ENCODE data around the gene PORCN.

The PORCN gene

GRCh38 chrX:48508400-48509244 lies at the start of gene PORCN:
TSS of gene PORCN (plus strand) at chrX:48508992. CDS start at chrX:48509821, 829 bp downstream.
- no peak for DNase-seq (ENCODE audit: low spot score)

GRCh38 chrX:48459483-48459882 lies 49.3 kb upstream of the PORCN start:
- DNase-seq (ENCODE audit: low spot score), result no peak

GRCh38 chrX:48460031-48460430 lies 48.8 kb upstream of the PORCN start:
- DNase-seq (ENCODE audit: low spot score), result no peak

DNA sequence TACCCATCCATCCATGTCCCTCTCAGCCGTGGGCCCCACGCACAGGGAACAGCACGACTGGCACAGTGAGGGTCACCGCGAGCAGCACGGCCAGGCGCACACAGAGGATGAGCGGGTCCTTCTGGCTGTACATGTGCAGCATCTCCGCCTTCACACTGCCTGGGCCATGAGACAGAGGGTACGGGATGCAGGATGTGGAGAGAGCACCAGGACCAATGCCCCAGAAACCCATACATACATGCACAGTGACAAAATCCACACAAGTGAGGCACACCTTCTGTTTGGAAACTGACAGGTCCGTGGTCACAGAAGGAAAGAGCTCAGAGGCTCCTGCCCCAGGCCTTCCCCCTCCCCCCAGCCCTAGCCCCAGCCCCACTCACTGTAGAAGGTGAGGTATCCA lies 48.2 kb upstream of the PORCN start:
- DNase-seq (ENCODE audit: low spot score), result no peak

DNA sequence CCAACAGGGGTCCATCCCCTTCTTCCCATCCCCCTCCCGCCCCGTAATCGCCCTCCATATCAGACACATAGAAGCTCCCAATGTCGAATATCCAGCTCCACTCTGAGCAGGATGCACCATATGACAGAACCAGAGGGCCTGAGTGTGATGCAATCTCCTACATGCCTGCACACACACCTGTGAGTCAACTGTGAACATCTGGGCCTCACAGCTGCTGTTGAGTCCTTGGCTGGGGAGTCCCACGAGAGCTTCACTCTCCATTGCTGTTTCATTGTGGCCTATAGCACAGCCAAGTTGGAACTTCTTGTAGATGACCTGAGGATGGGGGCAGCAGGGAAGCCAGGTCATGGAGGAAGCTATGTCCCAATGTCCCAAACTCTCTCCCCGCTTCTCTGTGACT lies 47.0 kb upstream of the PORCN start:
- no peak for DNase-seq (ENCODE audit: low spot score)

- no peak for DNase-seq (ENCODE audit: low spot score)
These were observed 43.4 kb upstream of the PORCN start for GRCh38 chrX:48465336-48465933.

DNA sequence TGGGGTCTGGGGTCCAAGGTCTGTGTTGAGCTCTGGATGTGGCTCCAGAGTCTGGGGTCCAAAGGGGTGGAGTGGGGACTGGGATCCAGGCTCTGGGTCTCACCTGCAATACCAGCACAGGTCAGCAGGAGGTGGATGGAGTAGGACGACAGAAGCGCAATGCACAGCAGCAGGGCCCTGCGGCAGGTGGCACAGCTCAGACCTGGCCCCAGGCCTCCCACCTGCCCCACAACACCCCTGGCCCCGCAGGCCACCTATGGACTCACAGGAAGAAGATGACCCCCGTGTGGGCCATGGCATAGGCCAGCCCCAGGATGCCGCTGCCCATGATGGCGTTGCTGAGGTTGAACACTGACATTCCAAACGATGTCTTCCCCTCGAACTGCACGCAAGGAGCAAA lies 42.1 kb upstream of the PORCN start:
- DNase-seq (ENCODE audit: low spot score), result no peak

GRCh38 chrX:48467281-48467761 lies 41.5 kb upstream of the PORCN start:
- no peak for DNase-seq (ENCODE audit: low spot score)

DNA sequence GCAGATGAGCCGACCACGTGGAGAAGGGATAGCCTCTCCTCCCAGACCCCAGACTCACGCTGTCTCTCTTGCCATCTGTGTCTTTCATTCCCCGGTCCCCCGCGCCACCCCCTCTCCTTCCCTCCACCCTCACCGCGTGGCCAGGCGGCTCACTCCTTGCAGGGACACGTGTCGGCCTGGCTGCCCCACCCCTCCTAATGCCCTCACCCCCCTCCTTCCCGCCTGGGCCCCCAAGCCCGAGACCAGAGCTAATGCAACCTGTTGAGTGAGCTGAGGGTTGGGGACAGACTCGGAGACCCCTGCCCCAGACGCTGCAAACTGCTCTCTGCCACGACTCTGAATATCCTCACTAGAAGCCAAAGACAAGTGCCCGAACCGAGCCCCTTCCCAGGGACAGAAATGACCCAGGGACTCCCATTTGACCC lies 40.5 kb upstream of the PORCN start:
- DNase-seq (ENCODE audit: low spot score), result no peak

DNA sequence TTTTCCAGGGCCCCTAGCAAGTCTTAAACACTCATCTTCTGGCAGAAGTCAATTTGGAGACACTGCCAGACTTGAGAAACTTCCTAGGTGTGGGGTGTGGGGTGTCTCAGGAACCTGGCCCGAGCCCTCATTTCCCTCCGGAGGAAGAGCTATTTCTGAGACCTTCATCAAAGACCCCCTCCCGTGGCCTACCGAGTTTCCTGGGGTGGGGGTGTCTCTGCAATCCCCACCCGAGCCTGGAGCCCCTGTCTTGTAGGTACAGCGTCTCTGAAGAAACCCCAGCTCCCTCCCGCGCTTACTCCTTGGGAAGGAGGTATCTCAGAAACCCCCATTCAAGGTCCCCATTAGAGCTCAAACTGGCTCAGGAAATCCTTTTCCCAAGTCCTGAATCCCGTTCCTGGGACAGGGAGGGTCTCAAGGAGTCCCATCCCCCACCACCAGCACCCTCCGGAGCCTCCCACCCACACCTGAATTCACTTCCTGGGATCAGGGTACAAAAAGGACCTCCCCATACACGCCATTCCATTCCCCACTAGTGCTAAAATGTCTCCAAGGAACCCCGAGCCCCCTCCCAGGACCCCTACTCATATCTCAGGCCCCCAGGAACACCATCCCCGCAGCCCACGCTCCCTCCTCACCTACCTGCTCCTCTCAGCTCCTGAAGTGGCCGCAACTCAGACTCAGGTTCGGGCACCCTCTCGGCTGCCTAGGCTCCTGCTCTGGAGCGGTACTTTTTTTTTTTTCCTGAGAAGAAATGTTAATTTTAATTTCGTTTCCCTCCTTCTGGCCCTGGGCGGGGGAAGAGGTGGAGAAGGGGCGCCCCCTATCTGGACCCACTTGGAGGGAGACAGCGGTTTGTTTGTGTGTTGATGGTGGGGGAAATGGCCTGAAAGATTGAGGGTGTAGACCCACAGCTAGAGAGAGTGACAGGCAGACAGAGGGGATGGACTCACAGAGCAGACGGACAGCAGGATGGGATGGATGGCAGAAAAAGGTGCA lies 39.8 kb upstream of the PORCN start:
- DNase-seq (ENCODE audit: low spot score), result no peak

DNA sequence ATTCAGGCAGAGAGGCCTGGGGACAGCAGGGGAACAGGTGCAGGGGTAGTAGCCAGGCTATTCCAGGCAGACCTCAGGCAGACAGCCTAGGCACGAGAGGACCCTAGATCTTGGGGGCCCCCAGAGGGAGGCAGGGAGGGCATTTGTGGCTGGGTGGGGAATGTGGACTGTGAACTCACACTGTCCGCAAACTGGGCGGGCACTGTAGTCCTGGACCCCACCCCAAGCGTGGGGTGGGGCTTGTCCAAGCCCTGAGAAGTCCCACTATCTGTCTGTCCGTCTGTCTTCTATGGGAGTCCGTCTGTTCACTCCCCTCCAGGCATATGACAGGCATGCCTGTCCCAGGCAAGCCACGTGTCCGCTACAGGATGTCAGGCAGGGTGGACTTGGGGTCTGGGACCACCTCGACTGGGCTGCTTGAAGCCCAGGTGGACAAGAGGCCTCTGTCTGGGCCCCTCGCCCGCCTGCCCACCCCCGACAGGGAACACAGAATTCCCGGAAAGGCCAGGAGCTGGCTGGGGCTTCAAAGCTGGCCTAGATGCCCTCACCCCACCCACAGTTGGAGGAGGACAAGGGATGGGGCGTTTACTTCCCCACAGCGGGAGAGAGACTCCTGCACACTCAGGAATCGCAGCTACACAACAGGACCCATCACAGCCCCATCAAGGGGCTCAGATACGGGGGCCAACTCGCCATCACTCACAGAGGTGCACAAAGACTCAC lies 38.5 kb upstream of the PORCN start, which contains the start of gene SLC38A5:
Gene SLC38A5, minus strand, starts transcription at position 151 of the 723 bp plus-strand sequence. CDS start 2,336 bp downstream, outside the sequence.
- no peak for DNase-seq (ENCODE audit: low spot score)

GRCh38 chrX:48470833-48471118 lies 38.0 kb upstream of the PORCN start:
- DNase-seq (ENCODE audit: low spot score), result no peak

DNA sequence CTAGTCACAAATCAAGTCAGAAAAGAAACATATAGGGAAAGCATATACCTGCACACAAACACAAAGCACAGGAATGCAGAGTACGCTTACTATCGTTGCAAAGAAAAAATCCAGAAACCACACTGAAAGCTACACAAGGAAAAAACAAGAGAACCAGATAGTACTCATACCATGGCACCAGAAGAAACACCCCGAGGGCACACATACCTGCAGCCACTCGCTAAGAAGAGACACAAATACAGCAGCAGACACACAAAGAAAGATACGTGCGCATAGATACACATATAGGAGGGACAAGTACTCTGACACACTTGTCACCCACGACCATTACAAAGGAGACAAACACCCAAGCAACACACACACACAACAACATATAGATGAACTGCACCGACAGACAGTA lies 37.3 kb upstream of the PORCN start:
- DNase-seq (ENCODE audit: low spot score), result no peak

- DNase-seq (ENCODE audit: low spot score), result no peak
These were observed 36.6 kb upstream of the PORCN start for GRCh38 chrX:48472225-48472624.

DNA sequence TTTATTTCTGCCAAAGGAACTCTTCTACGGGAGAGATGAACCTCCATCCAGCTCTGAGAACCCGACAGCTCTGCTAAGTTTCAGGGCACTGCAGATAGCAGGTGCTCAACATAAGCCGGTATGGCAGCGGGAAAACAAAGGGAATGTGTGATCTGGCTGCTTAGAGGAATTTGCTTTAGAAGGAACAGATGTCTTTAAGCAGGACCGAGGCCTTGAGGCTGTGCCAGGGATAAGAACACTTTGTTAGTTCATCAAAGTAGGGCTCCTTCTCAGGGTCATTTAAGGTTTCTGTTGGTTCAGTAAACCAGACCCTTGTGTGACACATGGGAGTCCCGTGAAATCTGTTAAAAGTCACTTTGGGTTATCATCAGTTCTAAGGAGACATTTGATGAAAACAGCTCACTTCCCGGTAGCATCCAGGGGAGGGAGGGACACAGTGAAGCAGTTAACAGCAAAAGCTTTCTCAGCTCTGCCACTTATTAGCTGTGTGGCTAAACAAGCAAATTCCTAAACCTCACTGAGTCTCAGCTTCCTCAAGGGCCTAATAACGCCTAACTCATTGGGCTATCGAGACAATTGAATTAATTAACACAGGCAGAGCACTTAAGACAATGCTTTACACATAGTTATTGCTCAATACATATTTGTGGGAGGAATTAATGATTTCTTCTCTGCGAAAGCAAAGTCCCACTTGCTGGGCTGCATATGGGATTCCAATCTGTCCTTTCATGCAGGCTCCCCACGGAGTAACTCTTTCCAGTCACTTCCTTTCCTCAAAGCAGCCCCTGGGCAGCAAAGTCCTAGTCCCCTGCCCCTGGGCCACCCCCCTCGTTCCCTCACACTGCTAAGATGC lies 35.7 kb upstream of the PORCN start:
- no peak for DNase-seq (ENCODE audit: low spot score)

DNA sequence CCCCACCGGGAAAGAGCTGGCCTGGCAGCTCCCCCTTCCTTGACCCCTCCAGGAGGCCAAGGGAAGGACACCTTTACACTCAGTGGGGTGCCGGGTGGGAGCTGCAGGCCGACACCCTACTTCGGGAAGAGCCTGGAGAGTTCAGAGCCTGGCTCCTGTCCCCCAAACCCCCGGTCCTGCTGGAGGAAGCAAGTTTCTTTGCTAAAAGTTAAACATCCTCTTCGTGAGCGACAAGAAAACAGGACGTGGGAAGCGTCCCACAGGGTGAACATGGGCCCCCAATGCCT lies 35.1 kb upstream of the PORCN start:
- DNase-seq (ENCODE audit: low spot score), result no peak

DNA sequence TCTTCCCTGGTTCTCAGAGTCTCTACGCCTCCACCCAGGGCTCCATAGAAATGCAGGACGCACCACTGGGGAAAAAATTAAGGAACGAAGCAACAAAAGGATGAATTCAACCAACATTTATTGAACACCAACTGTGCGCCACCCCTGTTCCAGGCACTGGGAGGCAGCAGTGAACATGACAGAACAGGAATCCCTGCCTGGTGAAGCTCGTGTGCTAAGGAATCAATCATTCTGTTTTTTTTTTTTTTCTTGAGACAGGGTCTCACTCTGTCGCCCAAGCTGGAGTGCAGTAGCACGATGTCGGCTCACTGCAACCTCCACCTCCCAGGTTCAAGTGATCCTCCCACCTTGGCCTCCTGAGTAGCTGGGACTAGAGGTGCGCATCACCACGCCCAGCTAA lies 34.7 kb upstream of the PORCN start:
- no peak for DNase-seq (ENCODE audit: low spot score)

GRCh38 chrX:48474581-48474980 lies 34.2 kb upstream of the PORCN start:
- DNase-seq (ENCODE audit: low spot score), result no peak

- DNase-seq (ENCODE audit: low spot score), result no peak
These were observed 33.5 kb upstream of the PORCN start for GRCh38 chrX:48475296-48475695.

DNA sequence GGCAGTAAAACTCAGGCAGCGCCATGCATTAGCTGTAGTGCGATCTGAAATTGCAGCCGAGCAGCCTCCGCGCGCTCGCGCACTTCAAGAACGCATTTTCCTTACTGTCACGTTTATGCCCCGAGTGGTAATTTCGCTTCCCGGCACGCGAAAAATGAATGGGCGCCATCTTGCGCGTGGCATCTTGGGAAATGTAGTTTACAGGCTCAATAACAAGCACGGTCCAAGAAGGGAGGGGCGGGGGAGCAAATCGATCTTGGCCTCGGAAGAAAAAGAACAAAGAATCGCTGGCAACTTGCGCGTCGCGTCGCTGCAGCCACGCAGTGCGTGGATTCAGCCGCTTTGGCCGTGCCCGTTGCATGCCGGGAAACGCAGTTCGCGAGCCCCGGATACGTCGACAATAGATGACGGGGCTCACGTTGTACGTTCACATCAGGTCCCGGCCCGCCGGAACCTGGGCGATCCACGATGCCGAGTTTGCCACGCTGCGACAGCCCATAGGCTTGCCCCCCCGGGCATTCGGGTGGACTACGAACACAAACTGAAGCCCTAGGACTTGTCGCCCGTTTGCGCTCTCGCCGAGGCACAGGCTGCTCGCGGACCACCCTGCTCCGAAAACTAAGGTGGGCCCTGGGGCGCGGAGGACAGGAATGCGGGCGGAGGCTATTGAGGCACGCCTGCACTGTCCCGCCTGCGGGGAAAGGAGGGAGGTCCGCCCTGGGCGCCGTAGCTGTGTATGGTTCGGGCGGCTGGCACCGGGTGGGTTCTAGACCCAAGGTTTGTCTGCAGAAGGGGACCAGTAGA lies 32.8 kb upstream of the PORCN start, which contains the start of gene FTSJ1:
Gene FTSJ1, plus strand, starts transcription at position 426 of the 804 bp plus-strand sequence. CDS start 1,849 bp downstream, outside the sequence.
- DNase-seq (ENCODE audit: low spot score), result peak; percentile 67
